NT2/D1 (cell line): ENCODE data around the gene FGF2.

ENCODE experiments used
- SUZ12 ChIP-seq: IDR thresholded peaks from 2 replicates; pipeline ENCODE4 v1.6.1; 2011; ENCODE audit not compliant: insufficient read length, insufficient read depth; ENCODE audit errors: extremely low read depth
- YY1 ChIP-seq: IDR thresholded peaks from 2 replicates; pipeline ENCODE4 v1.6.1; 2011; ENCODE audit not compliant: insufficient read length, insufficient read depth
- ZNF274 ChIP-seq: IDR thresholded peaks from 2 replicates; pipeline ENCODE4 v1.6.1; 2011; ENCODE audit warnings: mild to moderate bottlenecking, low read depth, low read length

DNA sequence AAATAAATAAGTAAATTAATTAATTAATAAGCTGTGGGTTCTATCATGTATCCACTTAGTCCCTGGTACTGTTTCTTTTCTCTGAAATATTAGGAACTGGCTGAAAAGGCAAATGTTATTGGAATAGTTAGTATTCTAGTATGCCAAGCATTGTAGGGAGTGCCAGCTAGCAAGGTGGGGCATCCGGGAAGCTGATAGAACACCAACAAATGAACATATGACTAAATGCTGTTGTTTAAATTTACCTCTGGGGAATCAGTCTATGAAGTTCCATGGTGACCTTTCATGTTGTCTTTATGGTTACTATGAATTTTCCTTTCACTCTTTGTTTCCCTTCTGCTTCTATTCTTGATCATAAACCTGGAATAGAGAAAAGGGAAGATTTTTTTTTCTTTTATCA lies 63.1 kb downstream of the FGF2 start:
- TF ChIP-seq SUZ12 (no peak), YY1 (no peak), ZNF274 (no peak)
